OCI-LY7 (cell line): ENCODE measurements around the gene IGF1R. TPM values are rescaled to one million over a fixed set of nuclear protein-coding genes. Genes with fewer than 3 reads are reported as not detected.

Source experiments
- BruUV-seq: library from RNA; stranded (reverse); fragments of 400-500 nt; replicated peaks from 2 replicates; lab custom pipeline; 2021; lab: Mats Ljungman, UMichigan
- CTCF ChIA-PET: fragments of 300-600 bp; sonication (Branson Sonifier 250); formaldehyde crosslinking; loops from one replicate; lab custom pipeline; 2022; ENCODE audit warnings: antibody characterized with exemption; ENCODE audit not compliant: unreplicated experiment; lab: Charles Lee
- POLR2A ChIA-PET: fragments of 300-600 bp; sonication (Branson Sonifier 250); formaldehyde crosslinking; loops from one replicate; lab custom pipeline; 2022; ENCODE audit warnings: antibody characterized with exemption; lab: Charles Lee
- DNase-seq: peaks from one replicate; pipeline ENCODE4 v3.0.0-alpha.2; 2015; ENCODE audit warnings: low spot score
- H2AFZ ChIP-seq: fragments of 200-600 bp; sonication (generic), shearing (Covaris generic); 2 replicates; pipeline ENCODE4 v1.6.1; 2014; ENCODE audit warnings: mild to moderate bottlenecking, antibody characterized with exemption, low read length, moderate library complexity
- H3K27ac ChIP-seq: fragments of 200-600 bp; sonication (generic); 2 replicates; pipeline ENCODE4 v1.5.1; 2014; ENCODE audit warnings: mixed run types, low read depth, mild to moderate bottlenecking, moderate library complexity, low read length, inconsistent platforms; ENCODE audit not compliant: poor library complexity, severe bottlenecking
- H3K36me3 ChIP-seq: fragments of 200-600 bp; sonication (generic); 2 replicates; pipeline ENCODE4 v1.6.1; 2014; ENCODE audit warnings: mild to moderate bottlenecking, antibody characterized with exemption, low read length, moderate library complexity, mixed read lengths; ENCODE audit not compliant: insufficient read depth
- H3K4me1 ChIP-seq: fragments of 200-600 bp; sonication (generic); 2 replicates; pipeline ENCODE4 v1.5.1; 2014; ENCODE audit warnings: mild to moderate bottlenecking, low read length; ENCODE audit not compliant: insufficient read depth, poor library complexity, severe bottlenecking
- H3K4me2 ChIP-seq: fragments of 200-600 bp; sonication (generic); 2 replicates; pipeline ENCODE4 v1.6.1; 2014; ENCODE audit warnings: mild to moderate bottlenecking, low read length
- H3K4me3 ChIP-seq: fragments of 200-600 bp; sonication (generic); 2 replicates; pipeline ENCODE4 v1.5.1; 2014; ENCODE audit warnings: mild to moderate bottlenecking, low read depth, low read length; ENCODE audit not compliant: poor library complexity, severe bottlenecking
- H3K79me2 ChIP-seq: fragments of 200-600 bp; sonication (generic); 2 replicates; pipeline ENCODE4 v1.6.1; 2016; ENCODE audit warnings: low read depth, mild to moderate bottlenecking, low read length, moderate library complexity, mixed read lengths; ENCODE audit not compliant: insufficient read depth
- H3K9me2 ChIP-seq: fragments of 200-600 bp; sonication (generic); 2 replicates; pipeline ENCODE4 v1.6.1; 2016; ENCODE audit warnings: mild to moderate bottlenecking, low read length, mixed read lengths; ENCODE audit not compliant: insufficient read depth
- H3K9me3 ChIP-seq: fragments of 200-600 bp; sonication (generic); 2 replicates; pipeline ENCODE4 v1.6.1; 2014; ENCODE audit warnings: mild to moderate bottlenecking, mixed run types, low read length, mixed read lengths
- H4K20me1 ChIP-seq: fragments of 200-600 bp; sonication (generic); 2 replicates; pipeline ENCODE4 v1.6.1; 2014; ENCODE audit warnings: mild to moderate bottlenecking, antibody characterized with exemption, low read length, moderate library complexity, mixed read lengths; ENCODE audit not compliant: insufficient read depth
- CTCF ChIP-seq: fragments of 200-600 bp; sonication (generic); conservative IDR thresholded peaks from 2 replicates; pipeline ENCODE4 v1.5.1; 2014; ENCODE audit warnings: mild to moderate bottlenecking, antibody characterized with exemption, low read length, moderate library complexity, mixed read lengths
- EZH2phosphoT487 ChIP-seq: fragments of 200-600 bp; sonication (generic); IDR thresholded peaks from 2 replicates; pipeline ENCODE4 v1.6.1; 2018; ENCODE audit warnings: low read depth, borderline replicate concordance, mild to moderate bottlenecking, mixed run types, antibody characterized with exemption, low read length, moderate library complexity, mixed read lengths
- intact Hi-C: fragments of 100-400 bp; cut with micrococcal nuclease; formaldehyde crosslinking; loops from one replicate; pipeline ENCODE4 v1.10.0; 2022; ENCODE audit not compliant: unreplicated experiment
- total RNA-seq, 2 experiments: library from RNA; depleted of rRNA in 1 of 2; stranded (reverse); fragments of >200 nt in 1 of 2; shearing (Covaris generic) in 1 of 2; gene quantifications; 2 replicates each; pipeline ENCODE4 v1.2.3, GENCODE V29; 2014 to 2022

Gene IGF1R
- total RNA-seq, 2 experiments from 2014 or later = 26.5 to 29.1 TPM

GRCh38 chr15:98859149-98859548, 210.8 kb downstream of the IGF1R start:
- H3K27ac ChIP-seq = no peak overlapping the region
- H3K9me2 ChIP-seq = no peaks in the 10 kb centered on the region
- H3K36me3 ChIP-seq = no peaks in the 10 kb centered on the region
- H3K79me2 ChIP-seq = no peaks in the 10 kb centered on the region; the same call in 1 of the 2 replicates
- no peak for DNase-seq
- no peak overlapping the region for H2AFZ ChIP-seq
- peaks cover 5% of the 10 kb centered on the region for H3K4me1 ChIP-seq
- peaks cover 6% of the 10 kb centered on the region; the same call in 1 of the 2 replicates for H4K20me1 ChIP-seq
- intact Hi-C loops = no loop called here
- no peak overlapping the region for H3K4me3 ChIP-seq
- POLR2A ChIA-PET = interaction anchor here (0.6 to 0.7 kb wide), 2 partner anchors 20 to 459 kb away, joined by 3 read pairs; no protein-coding TSS in a partner anchor
- H3K4me2 ChIP-seq = no peak overlapping the region
- CTCF ChIA-PET = no interaction called here
- TF ChIP-seq EZH2phosphoT487 (no peak), CTCF (no peak)
- no peaks in the 10 kb centered on the region for H3K9me3 ChIP-seq
- no TSS peak for BruUV-seq

GRCh38 chr15:98860281-98861041, 212.1 kb downstream of the IGF1R start:
- no TSS peak for BruUV-seq
- intact Hi-C loops = no loop called here
- CTCF ChIA-PET = no interaction called here
- Histone ChIP-seq H4K20me1 (peaks cover 6% of the 10 kb centered on the region; the same call in 1 of the 2 replicates), H2AFZ (no peak overlapping the region), H3K79me2 (no peaks in the 10 kb centered on the region), H3K9me3 (no peaks in the 10 kb centered on the region), H3K4me1 (peaks cover 5% of the 10 kb centered on the region), H3K9me2 (no peaks in the 10 kb centered on the region), H3K27ac (no peak overlapping the region), H3K4me3 (no peak overlapping the region), H3K36me3 (no peaks in the 10 kb centered on the region), H3K4me2 (no peak overlapping the region)
- DNase-seq = no peak
- TF ChIP-seq CTCF (no peak), EZH2phosphoT487 (no peak)
- POLR2A ChIA-PET = no interaction called here

GRCh38 chr15:98861188-98861587, 212.8 kb downstream of the IGF1R start:
- H3K4me2 ChIP-seq = no peak overlapping the region
- H3K4me1 ChIP-seq = peaks cover 5% of the 10 kb centered on the region
- no peak for DNase-seq
- intact Hi-C loops = no loop called here
- TF ChIP-seq EZH2phosphoT487 = no peak
- no peaks in the 10 kb centered on the region for H3K36me3 ChIP-seq
- H4K20me1 ChIP-seq = peaks cover 6% of the 10 kb centered on the region; the same call in 1 of the 2 replicates
- no peaks in the 10 kb centered on the region for H3K9me3 ChIP-seq
- no peak overlapping the region for H3K27ac ChIP-seq
- CTCF ChIA-PET = no interaction called here
- H3K9me2 ChIP-seq = no peaks in the 10 kb centered on the region
- H2AFZ ChIP-seq = no peak overlapping the region
- BruUV-seq = no TSS peak
- H3K4me3 ChIP-seq = no peak overlapping the region
- no peaks in the 10 kb centered on the region; the same call in 1 of the 2 replicates for H3K79me2 ChIP-seq
- POLR2A ChIA-PET = no interaction called here
